GM13976 (cell line): ENCODE results near the gene CHRNB1.

Source experiments
- DNase-seq: peaks from one replicate; pipeline ENCODE4 v3.0.0; 2012; ENCODE audit warnings: low spot score
- CTCF ChIP-seq: IDR thresholded peaks from 2 replicates; pipeline ENCODE4 v1.5.1; 2012; ENCODE audit warnings: borderline replicate concordance, mild to moderate bottlenecking; ENCODE audit not compliant: insufficient read depth; ENCODE audit errors: extremely low read depth, missing control alignments, control extremely low read depth
- in situ Hi-C: fragments of 300-500 bp; cut with MboI; formaldehyde crosslinking; loops from one replicate; pipeline ENCODE4 v1.12.0; 2022; ENCODE audit warnings: low sequenced_read_pairs, mixed read lengths, inconsistent platforms; ENCODE audit not compliant: unreplicated experiment

The CHRNB1 gene

DNA sequence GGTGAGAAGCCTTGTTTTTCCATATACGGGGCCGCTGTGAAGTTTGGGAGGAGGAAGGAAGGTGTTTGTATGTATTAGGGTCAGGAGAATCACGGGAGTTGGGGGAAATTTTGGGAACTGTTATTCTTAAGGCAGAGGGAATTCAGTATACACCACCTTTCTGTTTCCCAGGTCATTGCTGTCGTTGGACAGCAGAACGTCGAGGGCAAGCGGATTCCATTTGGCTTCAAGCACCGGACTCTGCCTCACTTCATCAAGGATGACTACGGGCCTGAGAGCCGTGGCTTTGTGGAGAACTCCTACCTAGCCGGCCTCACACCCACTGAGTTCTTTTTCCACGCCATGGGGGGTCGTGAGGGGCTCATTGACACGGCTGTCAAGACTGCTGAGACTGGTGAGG, 56.9 kb downstream of the CHRNB1 start:
- in situ Hi-C loops, result no loop called here
- TF ChIP-seq CTCF, result no peak
- DNase-seq, result no peak

- in situ Hi-C loops, result no loop called here
- no peak for DNase-seq
- TF ChIP-seq CTCF, result no peak
Observed at GRCh38 chr17:7502171-7502847, 57.4 kb downstream of the CHRNB1 start.

DNA sequence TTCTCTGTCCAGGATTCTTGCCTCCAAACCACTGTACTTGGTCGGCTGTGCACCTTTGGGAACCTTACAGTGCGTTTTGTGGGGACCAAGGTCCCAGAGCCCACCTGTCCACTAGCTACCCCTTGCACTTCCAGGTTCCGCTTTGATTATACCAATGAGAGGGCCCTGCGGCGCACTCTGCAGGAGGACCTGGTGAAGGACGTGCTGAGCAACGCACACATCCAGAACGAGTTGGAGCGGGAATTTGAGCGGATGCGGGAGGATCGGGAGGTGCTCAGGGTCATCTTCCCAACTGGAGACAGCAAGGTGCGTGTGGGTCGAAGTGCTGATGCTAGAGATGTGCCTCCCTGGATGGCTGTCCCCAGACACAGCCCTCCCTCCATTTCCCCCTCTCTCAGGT, 58.1 kb downstream of the CHRNB1 start:
- in situ Hi-C loops, result no loop called here
- TF ChIP-seq CTCF, result peak; percentile 9
- no peak for DNase-seq

- in situ Hi-C loops, result no loop called here
- no peak for DNase-seq
- TF ChIP-seq CTCF, result no peak
Observed at GRCh38 chr17:7503521-7503920, 58.7 kb downstream of the CHRNB1 start.
